GM19455 (cell line): ENCODE data around the gene SIM2.

Experiments used
- ATAC-seq: cut with Tn5 transposase; IDR thresholded peaks from one replicate; pipeline ENCODE4 v1.9.1; 2021; ENCODE audit not compliant: unreplicated experiment

Gene SIM2

GRCh38 chr21:36798491-36798890 lies 99.6 kb downstream of the SIM2 start:
- ATAC-seq = no peak
